GM18870 (cell line): ENCODE results near the gene SPEG.

Experiments
- ATAC-seq: cut with Tn5 transposase; IDR thresholded peaks from one replicate; pipeline ENCODE4 v1.9.1; 2021; ENCODE audit warnings: moderate library complexity; ENCODE audit not compliant: unreplicated experiment

The SPEG gene

DNA sequence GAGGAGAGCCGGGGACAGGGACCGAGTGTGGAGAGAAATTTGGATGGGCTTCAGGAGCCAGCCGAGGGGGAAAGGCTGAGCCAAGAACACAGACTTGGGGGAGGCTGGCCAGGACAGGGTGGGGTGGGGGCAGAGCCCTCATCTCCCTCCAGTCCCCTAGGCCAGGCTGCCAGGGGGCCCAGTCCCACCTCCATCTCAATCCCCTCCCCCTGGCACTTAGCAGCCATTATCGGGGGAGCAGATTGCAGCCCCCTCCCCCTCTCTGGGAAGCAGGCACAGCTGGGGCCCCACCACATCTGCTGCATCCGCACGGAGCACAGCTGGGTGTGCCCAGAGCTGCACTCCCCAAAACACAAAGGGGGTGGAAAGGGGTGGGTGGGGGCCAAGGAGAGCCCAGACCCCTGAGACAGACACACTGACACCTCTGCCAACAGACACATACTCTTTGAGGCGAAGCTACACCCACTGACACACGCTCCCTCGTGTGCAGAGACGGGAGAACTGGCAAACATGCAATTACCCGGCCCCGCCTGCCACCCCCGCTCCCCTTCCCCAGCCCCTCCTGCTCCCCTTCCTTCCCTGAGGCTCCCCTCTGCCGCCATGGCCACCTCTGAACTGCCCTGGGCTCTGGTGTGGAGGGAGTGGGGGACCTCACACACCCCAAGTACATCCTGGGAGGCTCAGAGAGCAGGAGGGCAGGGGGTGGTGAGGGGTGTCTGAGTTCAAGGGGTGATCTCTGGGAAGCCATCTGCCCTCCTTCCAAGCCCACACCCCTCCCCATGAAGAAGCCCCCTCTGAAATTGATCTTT, 74.5 kb downstream of the SPEG start:
- ATAC-seq: no peak

DNA sequence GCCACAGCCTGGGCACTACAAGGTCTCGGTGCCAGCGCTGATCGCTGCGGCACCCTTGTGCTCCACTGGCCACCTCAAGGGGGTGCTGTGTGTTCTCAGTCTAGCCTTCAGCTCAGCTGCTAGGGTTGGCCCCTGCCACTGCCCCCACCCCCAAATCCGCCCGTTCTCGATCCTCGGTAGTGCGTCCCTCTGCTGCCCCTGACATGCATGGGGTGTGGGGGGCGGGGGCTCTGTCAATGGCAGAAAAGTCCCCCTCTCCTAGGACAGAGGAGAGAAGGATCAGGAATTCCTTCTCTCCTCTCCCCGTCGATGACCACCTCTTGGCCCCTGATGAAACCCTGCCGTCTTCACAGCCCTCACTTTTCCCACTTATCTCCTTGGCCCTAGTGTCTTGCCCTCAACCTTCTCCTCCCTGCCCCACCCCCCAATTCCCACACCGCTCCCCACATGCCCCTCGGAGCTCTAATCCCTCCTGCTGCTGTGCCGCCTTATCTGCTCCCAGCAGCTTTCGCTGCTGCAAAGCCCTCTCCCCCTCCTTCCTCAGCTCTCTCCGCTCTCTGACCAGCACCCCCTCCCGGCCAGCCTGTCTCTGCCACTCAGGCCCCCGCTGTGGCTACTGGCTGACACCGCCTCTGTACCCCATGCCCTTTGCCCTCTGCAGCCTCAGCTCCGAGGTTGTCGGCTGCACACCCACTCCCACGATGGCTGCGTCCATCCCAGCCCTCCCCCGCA, 75.3 kb downstream of the SPEG start:
- ATAC-seq: no peak

DNA sequence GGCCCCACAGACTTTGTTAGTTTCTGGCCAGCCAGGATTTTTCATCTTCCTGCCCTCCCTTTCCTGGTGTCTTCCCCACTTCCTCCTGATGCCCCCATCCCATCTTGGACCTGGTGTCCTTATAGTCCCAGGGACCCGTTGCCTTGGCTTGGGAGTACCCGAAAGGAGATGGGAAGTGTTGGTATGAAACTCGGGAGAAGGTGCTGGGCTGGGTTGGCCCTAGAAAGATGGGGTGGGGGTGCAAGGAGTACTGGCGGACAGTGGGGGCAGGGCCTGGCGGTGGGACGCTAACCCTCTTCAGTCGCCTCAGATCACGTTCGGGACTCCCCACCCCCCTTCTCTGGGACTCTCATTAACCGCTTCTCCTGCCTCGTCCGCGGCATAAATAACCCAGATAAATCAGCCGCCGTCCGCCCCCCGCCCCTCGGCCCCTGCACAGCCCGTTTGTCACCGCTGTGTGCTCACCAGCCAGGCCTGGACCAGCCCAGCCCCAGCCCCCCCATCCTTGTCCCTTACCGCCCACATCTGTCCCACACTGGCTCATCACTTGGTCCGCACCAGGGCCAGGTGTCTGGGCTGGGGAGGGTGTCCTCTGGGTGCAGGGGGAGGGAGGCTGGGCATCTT, 76.0 kb downstream of the SPEG start:
- no peak for ATAC-seq

DNA sequence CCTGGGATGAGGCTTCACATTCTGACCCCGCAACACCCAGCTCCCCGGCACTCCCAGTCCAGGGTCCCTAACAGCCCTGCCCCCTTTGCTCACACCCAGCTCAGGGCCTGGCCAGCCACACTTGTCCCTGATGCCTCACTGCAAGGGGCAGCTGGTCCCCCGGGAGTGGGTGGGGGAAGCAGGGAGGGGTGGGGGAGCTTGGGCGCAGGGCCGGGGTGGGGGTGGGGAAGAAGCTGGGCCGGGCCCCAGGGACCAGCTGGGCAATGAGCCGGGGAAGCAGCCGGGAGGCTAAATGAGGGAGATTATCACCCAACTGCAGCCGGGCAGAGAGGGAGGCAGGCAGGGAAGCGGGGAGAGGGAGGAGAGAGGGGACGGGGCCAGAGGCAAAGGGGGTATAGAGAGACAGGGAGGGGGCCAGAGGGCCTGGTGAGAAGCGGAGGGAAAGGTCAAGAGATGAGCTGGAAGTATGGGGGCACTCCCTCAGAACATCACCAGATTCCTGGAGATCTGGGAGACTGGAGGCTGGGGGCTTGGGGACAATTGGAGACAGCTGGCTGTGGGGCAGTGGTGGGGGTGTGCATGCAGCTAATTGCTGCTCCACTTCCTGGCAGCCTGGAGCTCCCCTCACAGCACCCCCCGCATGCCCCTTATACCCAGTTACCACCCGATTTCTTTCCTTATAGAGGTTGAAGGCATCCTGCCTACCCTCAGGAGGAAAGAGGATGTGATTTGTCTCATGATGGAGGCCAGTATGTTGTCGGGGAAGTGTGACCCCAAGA, 77.1 kb downstream of the SPEG start:
- no peak for ATAC-seq

DNA sequence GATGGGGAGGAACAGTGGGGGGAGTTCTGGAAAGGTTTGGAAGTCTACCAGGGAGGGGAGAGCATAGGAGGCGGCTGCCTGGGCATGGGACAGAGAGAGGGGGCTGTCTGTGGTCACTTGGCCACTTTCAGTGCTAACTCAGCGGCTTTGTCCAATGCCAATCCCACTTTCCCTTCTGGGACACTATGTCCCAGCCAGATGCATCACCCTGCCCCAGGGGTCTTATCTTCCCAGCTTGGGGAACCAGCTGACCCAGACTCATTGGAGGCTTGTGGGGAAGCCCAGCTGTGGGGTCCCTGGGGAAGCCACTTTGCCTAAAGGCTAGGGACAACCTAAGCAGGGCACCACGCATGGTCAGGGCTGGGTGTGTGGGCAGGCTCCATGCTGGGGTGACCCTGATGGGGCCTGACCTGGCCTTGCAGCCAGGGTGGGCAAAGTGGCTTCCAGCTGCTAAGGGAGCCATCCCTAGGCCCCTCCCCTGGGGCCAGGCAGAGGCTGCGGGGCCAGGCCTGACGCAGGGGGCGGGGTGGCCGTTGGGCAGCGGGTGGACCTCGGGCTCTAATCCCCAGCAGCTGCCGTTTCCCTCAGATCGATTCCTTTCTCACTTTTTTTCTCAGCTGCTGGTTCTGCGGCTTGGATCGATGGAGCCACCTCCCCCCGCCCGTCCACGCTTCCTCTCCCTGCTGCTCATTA, 78.0 kb downstream of the SPEG start:
- no peak for ATAC-seq

GRCh38 chr2:219513787-219514186, 79.1 kb downstream of the SPEG start:
- no peak for ATAC-seq

DNA sequence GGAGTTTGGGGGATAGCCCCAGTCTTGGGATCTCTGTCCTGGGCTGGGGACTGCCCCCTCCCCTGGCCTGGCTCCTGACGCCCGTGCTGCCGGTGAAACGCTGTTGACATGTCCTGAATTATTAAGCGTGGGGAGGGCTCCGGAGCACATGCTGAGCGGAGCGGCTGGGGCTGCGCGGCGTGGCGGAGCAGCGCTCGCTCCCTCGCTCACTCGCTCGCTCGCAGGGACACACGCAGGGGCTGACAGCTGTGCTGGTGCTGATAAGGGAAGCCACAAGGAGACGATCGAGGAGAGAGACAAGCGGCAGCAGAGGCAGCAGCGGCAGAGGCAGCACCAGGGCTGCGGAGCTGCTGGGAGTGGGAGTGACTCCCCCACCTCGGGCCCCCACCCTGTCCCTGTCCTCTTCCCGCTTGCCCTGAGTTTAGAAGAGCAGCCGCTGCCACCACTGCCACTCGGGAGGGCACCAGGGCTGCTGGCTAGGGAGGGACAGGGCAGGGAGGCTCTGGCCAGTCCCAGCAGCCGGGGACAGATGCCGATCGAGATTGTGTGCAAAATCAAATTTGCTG, 79.6 kb downstream of the SPEG start, which contains the start of gene ASIC4:
Gene ASIC4, plus strand, starts transcription at position 287 of the 566 bp plus-strand sequence. Its CDS starts 243 bp downstream, at position 530.
- ATAC-seq: no peak

DNA sequence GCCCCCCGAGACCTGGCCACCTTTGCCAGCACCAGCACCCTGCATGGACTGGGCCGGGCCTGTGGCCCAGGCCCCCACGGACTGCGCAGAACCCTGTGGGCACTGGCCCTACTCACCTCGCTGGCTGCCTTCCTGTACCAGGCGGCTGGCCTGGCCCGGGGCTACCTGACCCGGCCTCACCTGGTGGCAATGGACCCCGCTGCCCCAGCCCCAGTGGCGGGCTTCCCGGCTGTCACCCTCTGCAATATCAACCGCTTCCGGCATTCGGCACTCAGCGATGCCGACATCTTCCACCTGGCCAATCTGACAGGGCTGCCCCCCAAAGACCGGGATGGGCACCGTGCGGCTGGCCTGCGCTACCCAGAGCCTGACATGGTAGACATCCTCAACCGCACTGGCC, 80.2 kb downstream of the SPEG start:
- no peak for ATAC-seq

- ATAC-seq: no peak
Observed at GRCh38 chr2:219515874-219516629, 81.4 kb downstream of the SPEG start.

GRCh38 chr2:219516888-219517287, 82.2 kb downstream of the SPEG start:
- ATAC-seq: no peak

- ATAC-seq: no peak
Observed at GRCh38 chr2:219517954-219518778, 83.5 kb downstream of the SPEG start.

DNA sequence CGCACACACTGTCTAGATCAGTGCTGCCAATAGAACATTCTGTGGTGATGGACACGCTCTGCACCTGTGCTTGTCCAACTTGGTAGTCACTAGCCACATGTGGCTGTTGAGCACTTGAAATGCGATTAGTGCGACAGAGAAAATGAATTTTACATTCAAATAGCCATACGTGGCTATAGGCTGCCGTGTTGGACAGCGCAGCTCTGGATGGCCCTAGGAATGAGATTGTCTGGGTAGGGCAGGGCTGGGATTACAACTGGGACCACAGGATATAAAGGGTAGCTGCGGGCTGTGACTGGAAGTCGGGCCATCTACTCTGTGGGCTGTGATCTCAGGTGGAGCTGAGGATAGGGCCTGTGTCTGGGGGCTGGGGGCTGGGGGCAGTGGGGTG, 84.9 kb downstream of the SPEG start:
- ATAC-seq: no peak

DNA sequence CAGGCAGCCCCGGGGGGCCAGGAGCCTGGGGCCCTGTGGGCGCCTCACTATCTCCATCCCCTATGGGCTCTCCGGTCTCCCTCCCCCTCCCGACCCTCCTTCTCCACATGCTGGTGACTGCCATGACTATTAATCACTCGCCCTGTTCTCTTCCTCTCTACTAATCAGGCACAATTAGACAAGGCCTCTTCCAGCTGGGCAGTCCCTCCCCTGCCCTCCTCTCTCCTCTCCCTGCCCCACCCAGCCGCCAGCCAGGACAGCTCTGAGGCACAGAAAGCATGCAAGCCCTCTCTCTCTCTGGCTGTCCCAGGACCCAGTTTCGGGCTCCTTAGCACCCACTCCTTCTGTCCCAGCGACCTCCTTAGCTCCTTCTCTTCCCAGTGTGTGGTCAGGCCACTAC, 85.4 kb downstream of the SPEG start:
- no peak for ATAC-seq

DNA sequence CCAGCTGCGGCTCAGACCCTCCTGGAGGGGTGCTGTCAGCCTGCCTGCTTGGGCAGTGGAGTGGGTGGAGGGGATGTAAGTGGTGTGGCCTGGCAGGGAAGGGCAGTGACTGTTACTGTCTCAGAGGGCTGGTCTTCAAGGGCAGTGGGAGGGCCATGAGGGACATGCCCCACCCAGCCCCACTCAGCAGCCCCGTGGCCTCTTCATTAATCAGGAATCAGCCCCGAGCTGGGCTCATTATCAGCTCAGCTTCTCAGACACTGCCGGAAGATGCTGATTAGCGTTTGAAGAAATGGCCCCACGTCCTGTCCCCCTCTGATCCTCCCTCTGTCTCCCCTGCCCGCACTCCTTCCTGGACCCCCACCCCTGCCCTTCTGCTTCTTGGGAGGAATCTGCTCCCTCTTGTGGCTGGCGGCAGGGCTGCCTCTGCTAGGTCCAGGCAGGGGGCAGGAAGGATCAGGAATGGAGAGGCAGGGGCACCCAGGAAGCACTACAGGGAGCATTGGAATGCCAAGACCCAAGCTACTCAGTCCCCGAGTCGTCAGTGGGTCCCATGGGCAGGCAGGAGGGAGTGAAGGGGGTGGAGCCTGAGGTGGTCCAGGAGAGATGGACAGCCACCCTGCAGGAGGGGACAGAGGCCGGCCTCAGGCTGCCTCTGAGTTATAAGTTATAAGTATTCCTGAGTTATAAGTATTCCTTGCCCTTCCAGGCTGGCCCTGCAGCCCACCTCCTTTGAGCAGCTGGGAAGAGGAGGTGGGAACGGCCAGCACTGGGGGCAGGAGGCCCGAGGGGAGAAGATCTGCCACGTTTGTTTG, 86.6 kb downstream of the SPEG start:
- no peak for ATAC-seq

DNA sequence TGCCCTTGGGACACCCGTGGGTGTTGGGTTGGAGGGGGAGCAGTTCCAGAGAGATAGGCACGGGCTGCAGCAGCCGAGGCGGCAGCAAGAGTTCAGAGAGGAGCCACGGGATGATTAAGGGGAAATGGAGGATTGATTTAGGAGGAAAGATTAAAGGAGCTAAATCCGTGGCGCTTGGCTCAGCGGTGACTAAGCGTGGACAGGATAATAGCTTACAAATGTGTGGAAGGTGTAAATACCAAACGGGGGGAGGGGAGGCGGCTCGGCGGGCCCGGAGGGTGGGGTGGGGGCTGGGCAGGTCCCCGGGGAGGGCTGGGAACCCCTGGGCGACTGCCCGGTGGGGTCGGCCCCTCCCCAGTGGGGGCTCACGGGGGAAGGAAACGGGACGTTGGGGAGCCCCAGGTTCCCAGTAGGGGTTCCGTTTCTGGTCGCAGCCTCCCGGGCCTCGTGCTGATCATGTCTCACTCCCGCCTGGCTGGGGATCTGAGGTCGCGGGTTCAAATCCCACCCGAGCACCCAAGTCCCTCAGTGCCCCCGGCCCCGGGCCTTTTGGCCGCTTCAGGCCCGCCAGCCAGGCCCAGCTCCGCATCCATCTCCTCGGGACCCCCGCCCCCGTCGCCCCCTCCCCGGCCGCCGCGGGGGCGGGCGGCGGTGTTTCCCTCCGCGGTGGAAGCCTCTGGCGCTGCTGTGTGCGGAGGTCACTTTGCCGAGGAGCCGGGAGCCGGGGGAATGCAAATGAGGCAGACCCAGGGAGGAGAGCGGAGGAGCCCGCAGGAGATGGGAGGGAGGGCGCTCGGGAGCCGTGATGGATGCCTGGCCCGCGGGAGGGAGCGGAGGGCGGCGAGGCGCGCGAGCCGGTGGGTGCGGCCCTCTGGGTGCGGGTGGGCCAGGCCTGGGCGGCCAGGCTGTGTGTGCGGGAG, 87.7 kb downstream of the SPEG start:
- ATAC-seq: no peak

DNA sequence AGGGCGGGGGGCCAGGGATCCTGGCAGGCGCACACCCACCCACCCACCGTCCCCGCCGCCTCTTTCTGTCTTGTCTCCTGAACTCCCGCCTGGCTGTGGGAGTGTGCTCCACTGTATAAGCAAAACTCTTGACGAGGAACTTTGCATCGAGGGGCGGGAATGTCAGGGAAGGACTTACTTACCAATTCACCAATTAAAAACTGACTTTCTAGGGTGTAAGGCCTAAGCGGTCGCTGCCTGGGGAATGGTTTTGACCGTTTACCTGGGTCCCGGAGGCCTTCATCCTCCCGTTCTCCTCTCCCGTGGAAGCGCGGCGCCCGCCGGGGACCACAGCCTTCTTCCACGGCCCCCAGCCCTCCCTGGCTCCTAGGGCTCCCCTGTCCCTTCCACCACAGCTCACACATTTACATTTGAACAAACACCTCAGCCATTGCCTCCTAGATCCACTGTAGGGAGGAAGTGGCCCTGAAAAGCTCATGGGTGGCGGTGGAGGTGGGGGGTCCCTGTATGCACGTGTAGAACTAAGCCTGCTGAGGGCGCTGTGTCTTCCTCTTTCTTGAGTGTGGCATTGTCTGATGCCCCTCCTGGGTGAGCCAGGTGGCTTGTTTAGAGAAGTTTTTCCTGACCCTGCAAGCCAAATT, 88.5 kb downstream of the SPEG start:
- no peak for ATAC-seq
